Keratinocyte (primary cell): ENCODE results near the gene ACVR2B.

Experiments
- CTCF ChIP-seq, 3 experiments: IDR thresholded peaks in 1 of 3; conservative IDR thresholded peaks in 1 of 3; optimal IDR thresholded peaks in 1 of 3; 2 replicates in 2 of 3; 3 replicates in 1 of 3; pipeline versions ENCODE3 to v1.5.1; 2011; ENCODE audit warnings: low read length in 3 of 3, mild to moderate bottlenecking in 3 of 3, moderate library complexity in 2 of 3, control low read depth in 1 of 3, inconsistent platforms in 1 of 3; ENCODE audit not compliant: insufficient read depth in 2 of 3; ENCODE audit errors: extremely low read depth in 1 of 3
- EZH2 ChIP-seq: IDR thresholded peaks from one replicate; pipeline ENCODE4 v1.6.1; 2012; ENCODE audit warnings: inconsistent platforms, mild to moderate bottlenecking, low read length, moderate library complexity

- TF ChIP-seq CTCF (optimal IDR thresholded peaks at IDR 0.05 in 1 of 3, IDR thresholded peaks at IDR 0.05 in 1 of 3, conservative IDR thresholded peaks at IDR 0.05 in 1 of 3; ENCODE audit: extremely low read depth in 1 of 3, insufficient read depth in 2 of 3, low read length in 3 of 3) (no peak), EZH2 (no peak)
Measured at GRCh38 chr3:38459499-38460048, 5.9 kb downstream of the ACVR2B start.
